HepG2 (cell line): ENCODE data around the gene URAD. TPM values are rescaled to one million over a fixed set of nuclear protein-coding genes. Genes with fewer than 3 reads are reported as not detected.

Source experiments
- ATAC-seq: fragments of 200-7000 bp; cut with Tn5 transposase; 3 replicates; pipeline ENCODE4 v1.9.1; 2020; ENCODE audit warnings: mild to moderate bottlenecking, moderate library complexity
- BruUV-seq: library from RNA; stranded (reverse); fragments of 400-500 nt; replicated peaks from 2 replicates; lab custom pipeline; 2021; lab: Mats Ljungman, UMichigan
- CTCF ChIA-PET: fragments of 300-600 bp; formaldehyde crosslinking; extraction: SDS; loops from one replicate; lab custom pipeline; 2021; ENCODE audit warnings: low total read pairs, inconsistent platforms, low intra/inter-chr PET ratio; lab: Yijun Ruan, JAX
- POLR2A ChIA-PET: fragments of 350-600 bp; sonication (Branson Sonifier 250); formaldehyde crosslinking; loops from one replicate; lab custom pipeline; 2020; ENCODE audit warnings: antibody characterized with exemption, inconsistent platforms; lab: Yijun Ruan, JAX
- DNase-seq: peaks from one replicate; pipeline ENCODE4 v3.0.0-alpha.2; 2015; ENCODE audit warnings: low spot score
- FAIRE-seq: peaks from 3 replicates; lab custom pipeline; 2011; peaks lifted over from hg19 to GRCh38; lab: Jason Lieb, UNC
- H2AFZ ChIP-seq: one replicate; pipeline ENCODE4 v1.6.1; 2011; ENCODE audit warnings: low read length, inconsistent platforms
- H3K27ac ChIP-seq: fragments of 300-600 bp; 3 replicates; pipeline ENCODE4 v1.8.0; 2011; ENCODE audit warnings: mixed run types, mild to moderate bottlenecking, mixed read lengths, low read length, inconsistent platforms; ENCODE audit not compliant: insufficient read depth; ENCODE audit errors: extremely low read length
- H3K27me3 ChIP-seq, 2 experiments: fragments of 200-600 bp in 1 of 2; 2 replicates in 1 of 2; 3 replicates in 1 of 2; pipeline versions ENCODE4 v1.6.0 to v1.8.0; 2011; ENCODE audit warnings: low read length in 2 of 2, mild to moderate bottlenecking in 2 of 2, moderate library complexity in 2 of 2, inconsistent platforms in 1 of 2; ENCODE audit not compliant: insufficient read depth in 2 of 2, control insufficient read depth in 1 of 2
- H3K36me3 ChIP-seq, 2 experiments: fragments of 200-600 bp in 1 of 2; replicated peaks in 1 of 2; 2 replicates in 1 of 2; 3 replicates in 1 of 2; pipeline versions ENCODE4 v1.5.1 to v1.8.0; 2011; ENCODE audit warnings: low read length in 2 of 2, inconsistent platforms in 1 of 2; ENCODE audit not compliant: insufficient read depth in 2 of 2, control insufficient read depth in 1 of 2
- H3K4me1 ChIP-seq: 2 replicates; pipeline ENCODE4 v1.5.1; 2012; ENCODE audit warnings: low read length, inconsistent platforms; ENCODE audit not compliant: insufficient read depth
- H3K4me2 ChIP-seq: 2 replicates; pipeline ENCODE4 v1.6.0; 2011; ENCODE audit warnings: low read depth, low read length, inconsistent platforms
- H3K4me3 ChIP-seq, 3 experiments: fragments of 200-600 bp in 1 of 3; sonication (generic), shearing (Covaris generic) in 1 of 3; replicated peaks in 1 of 3; 2 replicates each; pipeline ENCODE4 v1.5.1; 2011 to 2016; ENCODE audit warnings: low read length in 3 of 3, inconsistent platforms in 2 of 3, low read depth in 2 of 3, mild to moderate bottlenecking in 2 of 3, control low read depth in 1 of 3, mixed read lengths in 1 of 3; ENCODE audit not compliant: insufficient read depth in 1 of 3
- H3K79me2 ChIP-seq: one replicate; pipeline ENCODE4 v1.6.1; 2011; ENCODE audit warnings: low read length, inconsistent platforms; ENCODE audit not compliant: insufficient read depth
- H3K9ac ChIP-seq: 2 replicates; pipeline ENCODE4 v1.6.0; 2011; ENCODE audit warnings: mild to moderate bottlenecking, low read depth, low read length, inconsistent platforms; ENCODE audit not compliant: insufficient read depth
- H3K9me3 ChIP-seq: 2 replicates; pipeline ENCODE4 v1.5.1; 2012; ENCODE audit warnings: mild to moderate bottlenecking, low read length
- H4K20me1 ChIP-seq: 2 replicates; pipeline ENCODE4 v1.6.0; 2011; ENCODE audit warnings: inconsistent platforms, mild to moderate bottlenecking, low read length, moderate library complexity; ENCODE audit not compliant: insufficient read depth
- FUBP1 ChIP-seq: sonication (generic); formaldehyde crosslinking; IDR thresholded peaks from 2 replicates; pipeline ENCODE4 v1.5.1; 2020; ENCODE audit warnings: missing genetic modification reagents, mild to moderate bottlenecking, borderline replicate concordance
- NONO ChIP-seq, 2 experiments: fragments of 450-650 bp in 1 of 2; sonication (generic) in 1 of 2; formaldehyde crosslinking in 1 of 2; IDR thresholded peaks in 1 of 2; conservative IDR thresholded peaks in 1 of 2; 2 replicates each; pipeline versions ENCODE4 v1.6.1 to v1.8.0; 2017 to 2022; ENCODE audit warnings: mild to moderate bottlenecking in 1 of 2, missing genetic modification reagents in 1 of 2, moderate library complexity in 1 of 2
- NR2C2 ChIP-seq: sonication (generic); formaldehyde crosslinking; IDR thresholded peaks from 2 replicates; pipeline ENCODE4 v1.4.0; 2020; ENCODE audit warnings: missing genetic modification reagents, mild to moderate bottlenecking, moderate library complexity, borderline replicate concordance
- SP1 ChIP-seq, 2 experiments: fragments of 450-650 bp in 1 of 2; sonication (generic) in 1 of 2; formaldehyde crosslinking in 1 of 2; IDR thresholded peaks; 2 replicates each; pipeline versions ENCODE4 v1.4.0 to v1.6.1; 2016 to 2020; ENCODE audit warnings: missing genetic modification reagents in 1 of 2
- TAF15 ChIP-seq: fragments of 200-400 bp; formaldehyde crosslinking; IDR thresholded peaks from one replicate; pipeline ENCODE4 v1.6.1; 2018; ENCODE audit warnings: mild to moderate bottlenecking, low read depth, low read length; ENCODE audit not compliant: poor library complexity, severe bottlenecking
- ZNF430 ChIP-seq: sonication (generic); formaldehyde crosslinking; IDR thresholded peaks from 2 replicates; pipeline ENCODE4 v1.9.0; 2021; ENCODE audit warnings: mild to moderate bottlenecking, missing genetic modification reagents
- ZNF652 ChIP-seq: IDR thresholded peaks from 2 replicates; pipeline ENCODE4 v1.6.1; 2016; ENCODE audit warnings: low read depth, borderline replicate concordance
- ZNF816 ChIP-seq: sonication (generic); formaldehyde crosslinking; IDR thresholded peaks from 2 replicates; pipeline ENCODE4 v1.8.0; 2022; ENCODE audit warnings: missing genetic modification reagents, mild to moderate bottlenecking, borderline replicate concordance
- ZNF883 ChIP-seq: sonication (generic); formaldehyde crosslinking; IDR thresholded peaks from 2 replicates; pipeline ENCODE4 v1.5.1; 2020; ENCODE audit warnings: mild to moderate bottlenecking, missing genetic modification reagents; ENCODE audit errors: not compliant biosample characterization
- ZSCAN5A ChIP-seq: sonication (generic); formaldehyde crosslinking; IDR thresholded peaks from 2 replicates; pipeline ENCODE4 v1.8.0; 2022; ENCODE audit warnings: mild to moderate bottlenecking, missing genetic modification reagents, borderline replicate concordance
- WGBS: methylation state at CpG from one replicate; pipeline ENCODE4 v1.1.6; 2017; ENCODE audit warnings: low lambda C conversion rate; 5-methylcytosine and 5-hydroxymethylcytosine counted together
- in situ Hi-C: cut with HindIII; loops from 2 replicates; pipeline ENCODE4 v1.10.0; 2017; ENCODE audit warnings: low pct_unique_long_range_greater_than_20kb; ENCODE audit not compliant: extremely low pct_ligation_motif_present
- intact Hi-C: fragments of 100-400 bp; cut with micrococcal nuclease; formaldehyde crosslinking; loops from one replicate; pipeline ENCODE4 v1.10.0; 2022; ENCODE audit not compliant: unreplicated experiment
- polyA plus RNA-seq, 8 experiments: library from polyadenylated mRNA; depleted of rRNA in 3 of 8; stranded (reverse) in 7 of 8; unstranded in 1 of 8; fragments of >200 nt; fragmentation: Illumina TruSeq in 4 of 8; extraction: Trizol in 4 of 8; gene quantifications; 2 replicates each; pipeline versions ENCODE4 v1.2.1 to v1.2.3, GENCODE V29; 2011 to 2016; ENCODE audit warnings: low read depth in 4 of 8, missing spikeins in 1 of 8, mixed read lengths in 1 of 8; ENCODE audit not compliant: insufficient read depth in 1 of 8
- total RNA-seq, 5 experiments: library from RNA; depleted of rRNA; stranded (reverse); fragments of >200 nt; fragmentation: Illumina TruSeq; extraction: Trizol; gene quantifications; 2 replicates each; pipeline ENCODE4 v1.2.3, GENCODE V29; 2016; ENCODE audit warnings: low read depth in 1 of 5

The URAD gene
- total and polyA plus RNA-seq, 2 of the 13 experiments (the other 11 are each of a cell fraction or from before 2014, with no cell fraction given), result not detected

GRCh38 chr13:27970382-27971235 is 17.9 kb downstream of the URAD start:
- intact Hi-C loops (no loop called here), in situ Hi-C loops (loop anchor here (10.0 to 25.0 kb wide), 2 partner anchors 606 to 1008 kb away; no protein-coding TSS in a partner anchor)
- Histone ChIP-seq H3K27me3 (peaks cover 17 to 77% of the 10 kb centered on the region in 2 experiments), H3K79me2 (no peaks in the 10 kb centered on the region), H3K36me3 (no peaks in the 10 kb centered on the region), H3K9ac (no peak overlapping the region), H3K4me3 (no peak overlapping the region), H3K27ac (no peak overlapping the region), H3K4me2 (no peak overlapping the region), H3K4me1 (peaks cover 21% of the 10 kb centered on the region; the same call in 1 of the 2 replicates), H4K20me1 (no peaks in the 10 kb centered on the region), H3K9me3 (no peaks in the 10 kb centered on the region), H2AFZ (no peak overlapping the region)
- no peak for DNase-seq
- no peak for FAIRE-seq
- 82% methylated on average over 33 of the region's 53 CpGs for WGBS
- POLR2A ChIA-PET, result no interaction called here
- no peak for ATAC-seq
- CTCF ChIA-PET, result no interaction called here
- BruUV-seq, result no TSS peak
- TF ChIP-seq ZNF652 (no peak), TAF15 (no peak), FUBP1 (CRISPR knock-in tag) (no peak), ZNF883 (CRISPR knock-in tag) (no peak), ZNF430 (no peak), ZSCAN5A (CRISPR knock-in tag) (no peak), SP1 (IDR thresholded peaks at IDR 0.05) (no peak), SP1 (CRISPR knock-in tag; IDR thresholded peaks at IDR 0.05) (no peak), NONO (IDR thresholded peaks at IDR 0.05) (no peak), NONO (CRISPR knock-in tag; conservative IDR thresholded peaks at IDR 0.05) (no peak), NR2C2 (CRISPR knock-in tag) (no peak), ZNF816 (no peak)
